ENCODE measurements around the gene MYH4. TPM values are rescaled to one million over a fixed set of nuclear protein-coding genes. Genes with fewer than 3 reads are reported as not detected.

Gene MYH4
- total RNA-seq, 1 donor from 2014 or later, result not detected

DNA sequence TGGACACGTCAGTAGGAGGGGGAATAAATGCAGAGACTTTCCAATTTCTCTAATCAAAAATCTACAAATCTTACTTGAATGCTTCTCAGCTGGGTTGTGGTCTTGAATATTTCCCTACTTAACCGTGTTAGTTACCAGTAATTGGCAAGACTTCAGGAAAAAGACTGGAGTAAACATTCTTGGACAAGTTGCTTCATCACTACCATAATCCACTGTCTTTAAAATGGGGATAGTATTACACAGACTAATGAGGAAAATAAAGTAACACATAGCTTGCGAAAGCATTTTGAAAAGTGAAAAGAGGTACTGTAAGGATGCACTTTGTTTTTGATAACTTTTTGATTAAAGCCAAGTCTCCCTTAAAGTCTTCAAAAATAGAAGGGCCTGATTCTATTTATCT, 30.6 kb upstream of the MYH4 start:
- Mint-ChIP-seq H3K36me3 (ENCODE audit: low read depth, unreplicated experiment) (no peaks in the 10 kb centered on the region), H3K9me3 (ENCODE audit: unreplicated experiment) (peaks cover 1% of the 10 kb centered on the region), H3K27me3 (ENCODE audit: low read depth, unreplicated experiment) (peaks cover 2% of the 10 kb centered on the region), H3K27ac (ENCODE audit: unreplicated experiment) (no peak overlapping the region), H3K4me1 (ENCODE audit: low read depth, unreplicated experiment) (no peaks in the 10 kb centered on the region), H3K4me3 (ENCODE audit: unreplicated experiment) (no peak overlapping the region)
- no peaks in the 10 kb centered on the region for H3K9me3 ChIP-seq (ENCODE audit: insufficient read depth, low read depth, low read length)
- H3K4me3 ChIP-seq (ENCODE audit: insufficient read depth, low read depth, low read length), result no peak overlapping the region
- TF ChIP-seq, protein P1, sequence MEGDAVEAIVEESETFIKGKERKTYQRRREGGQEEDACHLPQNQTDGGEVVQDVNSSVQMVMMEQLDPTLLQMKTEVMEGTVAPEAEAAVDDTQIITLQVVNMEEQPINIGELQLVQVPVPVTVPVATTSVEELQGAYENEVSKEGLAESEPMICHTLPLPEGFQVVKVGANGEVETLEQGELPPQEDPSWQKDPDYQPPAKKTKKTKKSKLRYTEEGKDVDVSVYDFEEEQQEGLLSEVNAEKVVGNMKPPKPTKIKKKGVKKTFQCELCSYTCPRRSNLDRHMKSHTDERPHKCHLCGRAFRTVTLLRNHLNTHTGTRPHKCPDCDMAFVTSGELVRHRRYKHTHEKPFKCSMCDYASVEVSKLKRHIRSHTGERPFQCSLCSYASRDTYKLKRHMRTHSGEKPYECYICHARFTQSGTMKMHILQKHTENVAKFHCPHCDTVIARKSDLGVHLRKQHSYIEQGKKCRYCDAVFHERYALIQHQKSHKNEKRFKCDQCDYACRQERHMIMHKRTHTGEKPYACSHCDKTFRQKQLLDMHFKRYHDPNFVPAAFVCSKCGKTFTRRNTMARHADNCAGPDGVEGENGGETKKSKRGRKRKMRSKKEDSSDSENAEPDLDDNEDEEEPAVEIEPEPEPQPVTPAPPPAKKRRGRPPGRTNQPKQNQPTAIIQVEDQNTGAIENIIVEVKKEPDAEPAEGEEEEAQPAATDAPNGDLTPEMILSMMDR (IDR thresholded peaks at IDR 0.05; ENCODE audit: insufficient read depth, low read depth, low read length), result no peak
- TF ChIP-seq EZH2 (IDR thresholded peaks at IDR 0.05; ENCODE audit: insufficient read depth, low read length), result no peak
- no peaks in the 10 kb centered on the region for H3K79me2 ChIP-seq (ENCODE audit: insufficient read depth, low read length)
- DNase-seq (ENCODE audit: low read depth) (no peak), FAIRE-seq (no peak)
- no peaks in the 10 kb centered on the region for H3K36me3 ChIP-seq (ENCODE audit: insufficient read depth, low read length)
- no peaks in the 10 kb centered on the region for H3K4me1 ChIP-seq (ENCODE audit: insufficient read depth, low read length)
- H2AFZ ChIP-seq (ENCODE audit: low read depth, low read length), result no peak overlapping the region
- H3K9ac ChIP-seq (ENCODE audit: low read length), result no peak overlapping the region
- H3K27me3 ChIP-seq (ENCODE audit: insufficient read depth, low read length), result no peaks in the 10 kb centered on the region
- no peak overlapping the region for H3K4me2 ChIP-seq (ENCODE audit: low read length)
- H3K27ac ChIP-seq (ENCODE audit: low read depth, low read length), result no peak overlapping the region
- H4K20me1 ChIP-seq (ENCODE audit: insufficient read depth, low read length), result no peaks in the 10 kb centered on the region

DNA sequence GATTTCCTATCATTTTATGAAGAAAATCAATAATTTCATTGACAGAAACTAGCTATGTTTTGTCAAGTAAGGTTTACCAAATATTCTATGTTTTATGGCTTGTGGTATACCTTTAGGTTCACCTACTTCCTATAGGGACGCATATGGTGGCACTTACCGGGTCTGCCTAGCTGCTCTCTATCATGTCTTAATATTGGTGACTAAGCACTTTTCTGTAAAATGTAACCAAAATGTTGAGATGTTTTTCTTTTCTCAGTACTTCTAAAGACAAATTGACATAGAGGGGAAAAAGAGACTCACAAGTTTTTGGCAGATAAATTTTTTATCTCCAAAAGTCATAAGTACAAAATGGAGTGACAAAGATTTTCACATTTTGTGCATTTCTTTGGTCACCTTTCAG, 22.6 kb upstream of the MYH4 start:
- Mint-ChIP-seq H3K36me3 (ENCODE audit: low read depth, unreplicated experiment) (no peaks in the 10 kb centered on the region), H3K4me3 (ENCODE audit: unreplicated experiment) (no peak overlapping the region), H3K4me1 (ENCODE audit: low read depth, unreplicated experiment) (no peaks in the 10 kb centered on the region), H3K27me3 (ENCODE audit: low read depth, unreplicated experiment) (no peaks in the 10 kb centered on the region), H3K27ac (ENCODE audit: unreplicated experiment) (no peak overlapping the region), H3K9me3 (ENCODE audit: unreplicated experiment) (peaks cover 9% of the 10 kb centered on the region)
- H2AFZ ChIP-seq (ENCODE audit: low read depth, low read length), result no peak overlapping the region
- no peaks in the 10 kb centered on the region for H3K27me3 ChIP-seq (ENCODE audit: insufficient read depth, low read length)
- no peaks in the 10 kb centered on the region for H4K20me1 ChIP-seq (ENCODE audit: insufficient read depth, low read length)
- no peaks in the 10 kb centered on the region for H3K4me1 ChIP-seq (ENCODE audit: insufficient read depth, low read length)
- no peaks in the 10 kb centered on the region for H3K79me2 ChIP-seq (ENCODE audit: insufficient read depth, low read length)
- TF ChIP-seq EZH2 (IDR thresholded peaks at IDR 0.05; ENCODE audit: insufficient read depth, low read length), result no peak
- TF ChIP-seq, protein P1 (IDR thresholded peaks at IDR 0.05; ENCODE audit: insufficient read depth, low read depth, low read length), result no peak
- H3K4me3 ChIP-seq (ENCODE audit: insufficient read depth, low read depth, low read length), result no peak overlapping the region
- no peaks in the 10 kb centered on the region for H3K36me3 ChIP-seq (ENCODE audit: insufficient read depth, low read length)
- H3K27ac ChIP-seq (ENCODE audit: low read depth, low read length), result no peak overlapping the region
- H3K9ac ChIP-seq (ENCODE audit: low read length), result no peak overlapping the region
- no peak overlapping the region for H3K4me2 ChIP-seq (ENCODE audit: low read length)
- no peaks in the 10 kb centered on the region for H3K9me3 ChIP-seq (ENCODE audit: insufficient read depth, low read depth, low read length)
- DNase-seq (ENCODE audit: low read depth) (no peak), FAIRE-seq (no peak)

DNA sequence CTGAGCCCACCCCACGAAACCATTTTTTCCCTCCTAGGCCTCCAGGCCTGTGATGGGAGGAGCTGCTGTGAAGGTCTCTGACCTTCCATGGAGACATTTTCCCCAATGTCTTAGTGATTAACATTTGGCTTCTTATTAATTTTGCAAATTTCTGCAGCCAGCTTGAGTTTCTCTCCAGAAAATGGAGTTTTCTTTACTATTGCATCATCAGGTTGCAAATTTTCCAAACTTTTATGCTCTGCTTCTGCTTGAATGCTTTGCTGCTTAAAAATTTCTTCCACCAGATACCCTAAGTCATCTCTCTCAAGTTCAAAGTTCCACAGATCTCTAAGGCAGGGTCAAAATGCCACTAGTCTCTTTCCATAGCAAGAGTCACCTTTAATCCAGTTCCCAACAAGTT, 12.9 kb upstream of the MYH4 start:
- no peak overlapping the region for H2AFZ ChIP-seq (ENCODE audit: low read depth, low read length)
- no peaks in the 10 kb centered on the region for H3K4me1 ChIP-seq (ENCODE audit: insufficient read depth, low read length)
- Mint-ChIP-seq H3K27me3 (ENCODE audit: low read depth, unreplicated experiment) (no peaks in the 10 kb centered on the region), H3K4me1 (ENCODE audit: low read depth, unreplicated experiment) (no peaks in the 10 kb centered on the region), H3K9me3 (ENCODE audit: unreplicated experiment) (peaks cover 16% of the 10 kb centered on the region), H3K4me3 (ENCODE audit: unreplicated experiment) (no peak overlapping the region), H3K27ac (ENCODE audit: unreplicated experiment) (no peak overlapping the region), H3K36me3 (ENCODE audit: low read depth, unreplicated experiment) (peaks cover 2% of the 10 kb centered on the region)
- no peaks in the 10 kb centered on the region for H3K9me3 ChIP-seq (ENCODE audit: insufficient read depth, low read depth, low read length)
- H3K79me2 ChIP-seq (ENCODE audit: insufficient read depth, low read length), result no peaks in the 10 kb centered on the region
- no peak overlapping the region for H3K4me2 ChIP-seq (ENCODE audit: low read length)
- no peak overlapping the region for H3K9ac ChIP-seq (ENCODE audit: low read length)
- TF ChIP-seq, protein P1 (IDR thresholded peaks at IDR 0.05; ENCODE audit: insufficient read depth, low read depth, low read length), result no peak
- TF ChIP-seq EZH2 (IDR thresholded peaks at IDR 0.05; ENCODE audit: insufficient read depth, low read length), result no peak
- DNase-seq (ENCODE audit: low read depth) (no peak), FAIRE-seq (no peak)
- H3K36me3 ChIP-seq (ENCODE audit: insufficient read depth, low read length), result no peaks in the 10 kb centered on the region
- H4K20me1 ChIP-seq (ENCODE audit: insufficient read depth, low read length), result no peaks in the 10 kb centered on the region
- no peaks in the 10 kb centered on the region for H3K27me3 ChIP-seq (ENCODE audit: insufficient read depth, low read length)
- no peak overlapping the region for H3K27ac ChIP-seq (ENCODE audit: low read depth, low read length)
- no peak overlapping the region for H3K4me3 ChIP-seq (ENCODE audit: insufficient read depth, low read depth, low read length)

All from astrocyte (in vitro differentiated cells and primary cell).